A549 (cell line): Measurements from ENCODE around the gene FAM171A1. TPM values are rescaled to one million over a fixed set of nuclear protein-coding genes. Genes with fewer than 3 reads are reported as not detected.

Experiments
- ATAC-seq, 2 experiments: fragments of 200-7000 bp in 1 of 2; fragments of >200 bp in 1 of 2; cut with Nextera tagmentation in 1 of 2; cut with Tn5 transposase in 1 of 2; 3 replicates each; pipeline versions ENCODE4 v1.8.0 to v1.9.1; 2018 to 2020; ENCODE audit warnings: mild to moderate bottlenecking in 1 of 2, moderate library complexity in 1 of 2
- CTCF ChIA-PET: fragments of 300-600 bp; sonication (Branson Sonifier 250); formaldehyde crosslinking; extraction: SDS; loops from one replicate; lab custom pipeline; 2021; ENCODE audit warnings: antibody characterized with exemption, inconsistent platforms; lab: Yijun Ruan, JAX
- POLR2A ChIA-PET: fragments of 350-600 bp; formaldehyde crosslinking; extraction: SDS; loops from one replicate; lab custom pipeline; 2021; ENCODE audit warnings: antibody characterized with exemption, inconsistent platforms; lab: Yijun Ruan, JAX
- DNase-seq, 2 experiments: peaks; one replicate each; pipeline versions ENCODE4 v3.0.0 to v3.0.0-alpha.2; 2011 to 2016; ENCODE audit warnings: low read depth in 1 of 2, low spot score in 1 of 2
- FAIRE-seq: peaks from 2 replicates; lab custom pipeline; 2011; peaks lifted over from hg19 to GRCh38; lab: Jason Lieb, UNC
- H3K27ac ChIP-seq, 2 experiments: fragments of >200 bp; sonication (Bioruptor Twin); formaldehyde crosslinking; 3 replicates each; pipeline ENCODE4 v1.5.1; 2016 to 2017
- H3K4me1 ChIP-seq: fragments of >200 bp; sonication (Bioruptor Twin); formaldehyde crosslinking; 3 replicates; pipeline ENCODE4 v1.6.1; 2016
- H3K4me2 ChIP-seq: fragments of >200 bp; sonication (Bioruptor Twin); formaldehyde crosslinking; 3 replicates; pipeline ENCODE4 v1.6.1; 2016
- H3K4me3 ChIP-seq: fragments of >200 bp; sonication (Bioruptor Twin); formaldehyde crosslinking; 3 replicates; pipeline ENCODE4 v1.5.1; 2016
- H3K9me3 ChIP-seq: fragments of >200 bp; sonication (Bioruptor Twin); formaldehyde crosslinking; 3 replicates; pipeline ENCODE4 v1.6.1; 2016
- HDAC2 ChIP-seq: fragments of 200-600 bp; sonication (generic); IDR thresholded peaks from 2 replicates; pipeline ENCODE4 v1.6.1; 2016
- HOXB13 ChIP-seq: fragments of 250-450 bp; sonication (Bioruptor Pico); IDR thresholded peaks from 2 replicates; pipeline ENCODE4 v1.5.0; 2020; ENCODE audit warnings: low read depth, mild to moderate bottlenecking, moderate library complexity
- JUNB ChIP-seq: fragments of >200 bp; sonication (Bioruptor Twin); formaldehyde crosslinking; IDR thresholded peaks from 2 replicates; pipeline ENCODE4 v1.6.1; 2016
- MAZ ChIP-seq: fragments of 150-350 bp; IDR thresholded peaks from 2 replicates; pipeline ENCODE4 v1.6.1; 2014; ENCODE audit warnings: antibody characterized with exemption, low read depth, low read length, borderline replicate concordance
- PHF8 ChIP-seq: fragments of 200-600 bp; sonication (generic); IDR thresholded peaks from 2 replicates; pipeline ENCODE4 v1.6.1; 2016; ENCODE audit warnings: low read depth, mild to moderate bottlenecking, antibody characterized with exemption, moderate library complexity, borderline replicate concordance
- POLR2A ChIP-seq: IDR thresholded peaks from 2 replicates; pipeline ENCODE4 v1.6.1; 2012; ENCODE audit warnings: mild to moderate bottlenecking, low read length
- RAD21 ChIP-seq, 2 experiments: fragments of >200 bp in 1 of 2; sonication (Bioruptor Twin) in 1 of 2; formaldehyde crosslinking in 1 of 2; IDR thresholded peaks in 1 of 2; conservative IDR thresholded peaks in 1 of 2; 2 replicates in 1 of 2; 3 replicates in 1 of 2; pipeline ENCODE4 v1.6.1; 2012 to 2018; ENCODE audit warnings: inconsistent platforms in 1 of 2
- SMC3 ChIP-seq: fragments of >200 bp; sonication (Bioruptor Twin); formaldehyde crosslinking; IDR thresholded peaks from 3 replicates; pipeline ENCODE4 v1.6.1; 2018; ENCODE audit warnings: inconsistent platforms
- SREBF2 ChIP-seq: fragments of 450-650 bp; IDR thresholded peaks from 2 replicates; pipeline ENCODE4 v1.6.1; 2014; ENCODE audit warnings: mild to moderate bottlenecking, moderate library complexity
- TFCP2L1 ChIP-seq: fragments of 250-450 bp; sonication (Bioruptor Pico); IDR thresholded peaks from 2 replicates; pipeline ENCODE4 v1.5.0; 2021; ENCODE audit warnings: mild to moderate bottlenecking
- TP53 ChIP-seq: fragments of 250-450 bp; sonication (Bioruptor Pico); IDR thresholded peaks from 2 replicates; pipeline ENCODE4 v1.5.0; 2021; ENCODE audit warnings: mild to moderate bottlenecking, moderate library complexity
- ZC3H11A ChIP-seq: fragments of 450-650 bp; IDR thresholded peaks from 2 replicates; pipeline ENCODE4 v1.6.1; 2014; ENCODE audit warnings: antibody characterized with exemption, mild to moderate bottlenecking
- WGBS: methylation state at CpG from one replicate; pipeline ENCODE4 v1.1.6; 2017; ENCODE audit errors: missing lambda C conversion rate; 5-methylcytosine and 5-hydroxymethylcytosine counted together
- polyA plus RNA-seq, 4 experiments: library from polyadenylated mRNA; depleted of rRNA in 3 of 4; stranded (reverse); fragments of >200 nt; fragmentation: RNase III in 1 of 4; extraction: RNeasy Plus Mini Kit Qiagen cat#74134 plus additional on column Dnase treatment in 1 of 4; gene quantifications; 2 replicates in 3 of 4; 3 replicates in 1 of 4; pipeline ENCODE4 v1.2.3, GENCODE V29; 2011 to 2017
- TF ChIP-seq, protein P1 (sequence below): fragments of >200 bp; sonication (Bioruptor Twin); formaldehyde crosslinking; IDR thresholded peaks from 3 replicates; pipeline ENCODE4 v1.5.1; 2016
- TF ChIP-seq, protein P2 (sequence below): fragments of 200-600 bp; sonication (generic); IDR thresholded peaks from 2 replicates; pipeline ENCODE4 v1.6.1; 2016; ENCODE audit warnings: antibody characterized with exemption, mild to moderate bottlenecking, moderate library complexity
- TF ChIP-seq, protein P3 (sequence below): fragments of >200 bp; sonication (Bioruptor Twin); formaldehyde crosslinking; IDR thresholded peaks from 3 replicates; pipeline ENCODE4 v1.6.1; 2016
- TF ChIP-seq, protein P4 (sequence below): fragments of 450-650 bp; IDR thresholded peaks from 2 replicates; pipeline ENCODE4 v1.6.1; 2014; ENCODE audit warnings: antibody characterized with exemption
- TF ChIP-seq, protein P5 (sequence below): IDR thresholded peaks from 2 replicates; pipeline ENCODE4 v1.6.1; 2012; ENCODE audit warnings: low read depth, borderline replicate concordance
- TF ChIP-seq, protein P6 (sequence below): fragments of 150-350 bp; IDR thresholded peaks from 2 replicates; pipeline ENCODE4 v1.6.1; 2014; ENCODE audit warnings: low read depth, mild to moderate bottlenecking, low read length

Gene FAM171A1
- polyA plus RNA-seq, 2 of the 4 experiments (the other 2 are of a cell fraction), result 13.8 to 15.2 TPM

DNA sequence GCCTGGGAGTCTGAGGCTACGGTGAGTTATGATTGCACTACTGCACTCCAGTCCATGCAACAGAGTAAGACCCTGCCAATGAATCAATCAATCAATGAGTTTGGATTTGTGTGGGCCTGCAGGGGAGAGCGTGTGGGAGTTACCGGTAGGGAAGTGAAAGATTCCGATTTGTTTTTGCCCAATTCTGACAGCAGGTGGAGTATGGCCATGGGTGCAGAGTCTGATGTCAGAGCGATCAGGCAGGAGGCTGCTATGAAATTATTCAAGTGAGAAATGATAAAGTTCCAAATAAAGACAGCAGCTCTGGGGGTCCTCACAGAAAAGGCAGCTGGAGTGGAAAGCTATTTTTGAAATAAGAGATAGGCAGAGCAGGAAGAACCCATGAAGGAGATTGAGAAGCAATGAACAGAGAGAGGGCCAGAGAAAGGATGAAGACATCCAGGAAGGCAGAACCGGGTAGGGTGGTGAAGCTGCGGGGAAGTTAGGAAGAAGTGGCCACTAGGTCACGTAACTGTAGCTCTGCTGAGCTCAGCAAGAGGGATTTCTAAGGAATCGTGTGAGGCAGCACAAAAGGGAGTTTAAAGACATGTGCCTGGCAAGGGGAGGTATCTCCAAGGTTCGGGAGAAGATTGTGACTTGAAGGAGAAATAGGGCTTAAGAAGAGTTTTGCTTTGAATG is 108.9 kb downstream of the FAM171A1 start:
- no peak for FAIRE-seq
- peak; percentile 73 to 81; a peak in 5 of 6 replicates for ATAC-seq
- 77% methylated on average over 10 of the region's 10 CpGs for WGBS
- peak; percentile 21 to 24 for DNase-seq
- TF ChIP-seq PHF8, result no peak
- TF ChIP-seq, protein P1, sequence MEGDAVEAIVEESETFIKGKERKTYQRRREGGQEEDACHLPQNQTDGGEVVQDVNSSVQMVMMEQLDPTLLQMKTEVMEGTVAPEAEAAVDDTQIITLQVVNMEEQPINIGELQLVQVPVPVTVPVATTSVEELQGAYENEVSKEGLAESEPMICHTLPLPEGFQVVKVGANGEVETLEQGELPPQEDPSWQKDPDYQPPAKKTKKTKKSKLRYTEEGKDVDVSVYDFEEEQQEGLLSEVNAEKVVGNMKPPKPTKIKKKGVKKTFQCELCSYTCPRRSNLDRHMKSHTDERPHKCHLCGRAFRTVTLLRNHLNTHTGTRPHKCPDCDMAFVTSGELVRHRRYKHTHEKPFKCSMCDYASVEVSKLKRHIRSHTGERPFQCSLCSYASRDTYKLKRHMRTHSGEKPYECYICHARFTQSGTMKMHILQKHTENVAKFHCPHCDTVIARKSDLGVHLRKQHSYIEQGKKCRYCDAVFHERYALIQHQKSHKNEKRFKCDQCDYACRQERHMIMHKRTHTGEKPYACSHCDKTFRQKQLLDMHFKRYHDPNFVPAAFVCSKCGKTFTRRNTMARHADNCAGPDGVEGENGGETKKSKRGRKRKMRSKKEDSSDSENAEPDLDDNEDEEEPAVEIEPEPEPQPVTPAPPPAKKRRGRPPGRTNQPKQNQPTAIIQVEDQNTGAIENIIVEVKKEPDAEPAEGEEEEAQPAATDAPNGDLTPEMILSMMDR, result peak; percentile 18; the same call in 1 of the 3 replicates
- 0 out of 3 replicates have a peak, but pooled peaks have one; percentile 26 for TF ChIP-seq SMC3
- no peak for TF ChIP-seq MAZ
- no peak for TF ChIP-seq ZC3H11A
- peak; percentile 18 to 24; a peak in 1 of 5 replicates for TF ChIP-seq RAD21 (conservative IDR thresholded peaks at IDR 0.05 in 1 of 2, IDR thresholded peaks at IDR 0.05 in 1 of 2)
- TF ChIP-seq, protein P2, sequence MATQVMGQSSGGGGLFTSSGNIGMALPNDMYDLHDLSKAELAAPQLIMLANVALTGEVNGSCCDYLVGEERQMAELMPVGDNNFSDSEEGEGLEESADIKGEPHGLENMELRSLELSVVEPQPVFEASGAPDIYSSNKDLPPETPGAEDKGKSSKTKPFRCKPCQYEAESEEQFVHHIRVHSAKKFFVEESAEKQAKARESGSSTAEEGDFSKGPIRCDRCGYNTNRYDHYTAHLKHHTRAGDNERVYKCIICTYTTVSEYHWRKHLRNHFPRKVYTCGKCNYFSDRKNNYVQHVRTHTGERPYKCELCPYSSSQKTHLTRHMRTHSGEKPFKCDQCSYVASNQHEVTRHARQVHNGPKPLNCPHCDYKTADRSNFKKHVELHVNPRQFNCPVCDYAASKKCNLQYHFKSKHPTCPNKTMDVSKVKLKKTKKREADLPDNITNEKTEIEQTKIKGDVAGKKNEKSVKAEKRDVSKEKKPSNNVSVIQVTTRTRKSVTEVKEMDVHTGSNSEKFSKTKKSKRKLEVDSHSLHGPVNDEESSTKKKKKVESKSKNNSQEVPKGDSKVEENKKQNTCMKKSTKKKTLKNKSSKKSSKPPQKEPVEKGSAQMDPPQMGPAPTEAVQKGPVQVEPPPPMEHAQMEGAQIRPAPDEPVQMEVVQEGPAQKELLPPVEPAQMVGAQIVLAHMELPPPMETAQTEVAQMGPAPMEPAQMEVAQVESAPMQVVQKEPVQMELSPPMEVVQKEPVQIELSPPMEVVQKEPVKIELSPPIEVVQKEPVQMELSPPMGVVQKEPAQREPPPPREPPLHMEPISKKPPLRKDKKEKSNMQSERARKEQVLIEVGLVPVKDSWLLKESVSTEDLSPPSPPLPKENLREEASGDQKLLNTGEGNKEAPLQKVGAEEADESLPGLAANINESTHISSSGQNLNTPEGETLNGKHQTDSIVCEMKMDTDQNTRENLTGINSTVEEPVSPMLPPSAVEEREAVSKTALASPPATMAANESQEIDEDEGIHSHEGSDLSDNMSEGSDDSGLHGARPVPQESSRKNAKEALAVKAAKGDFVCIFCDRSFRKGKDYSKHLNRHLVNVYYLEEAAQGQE, result no peak
- Histone ChIP-seq H3K4me3 (no peak overlapping the region), H3K4me2 (no peak overlapping the region), H3K27ac (no peak overlapping the region), H3K9me3 (no peaks in the 10 kb centered on the region), H3K4me1 (no peaks in the 10 kb centered on the region)
- ChIA-PET CTCF (interaction anchor here (1.1 to 1.6 kb wide), 3 partner anchors 11 to 103 kb away, joined by 4 to 5 read pairs (median 4); no protein-coding TSS in a partner anchor), POLR2A (no interaction called here)

DNA sequence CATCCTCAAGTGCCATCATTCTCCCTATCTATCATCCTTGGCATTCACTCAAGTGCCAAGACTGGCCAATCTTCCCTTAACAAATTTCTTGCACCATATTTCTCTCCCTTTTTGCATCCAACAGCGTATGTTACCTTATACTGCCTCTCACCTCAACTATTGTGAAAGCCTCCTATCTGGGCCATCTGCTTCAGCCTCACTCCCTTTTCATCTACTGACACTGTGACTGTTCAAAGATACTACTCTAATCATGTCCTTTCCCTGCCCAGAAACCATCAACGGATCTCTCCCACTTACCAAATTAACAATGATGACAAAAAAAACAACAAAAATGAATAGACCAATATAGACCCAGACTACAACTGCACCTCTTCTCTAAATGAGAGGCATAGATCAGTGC is 112.0 kb downstream of the FAM171A1 start:
- CTCF ChIA-PET, result no interaction called here
- DNase-seq (no peak), FAIRE-seq (no peak), ATAC-seq (no peak)
- no peaks in the 10 kb centered on the region for H3K4me1 ChIP-seq
- TF ChIP-seq POLR2A (no peak), HDAC2 (no peak), TFCP2L1 (CRISPR knock-in tag) (no peak), SREBF2 (no peak), RAD21 (conservative IDR thresholded peaks at IDR 0.05 in 1 of 2, IDR thresholded peaks at IDR 0.05 in 1 of 2) (no peak), ZC3H11A (no peak), MAZ (no peak), JUNB (no peak), TP53 (CRISPR knock-in tag) (no peak), HOXB13 (no peak)
- TF ChIP-seq, protein P3, sequence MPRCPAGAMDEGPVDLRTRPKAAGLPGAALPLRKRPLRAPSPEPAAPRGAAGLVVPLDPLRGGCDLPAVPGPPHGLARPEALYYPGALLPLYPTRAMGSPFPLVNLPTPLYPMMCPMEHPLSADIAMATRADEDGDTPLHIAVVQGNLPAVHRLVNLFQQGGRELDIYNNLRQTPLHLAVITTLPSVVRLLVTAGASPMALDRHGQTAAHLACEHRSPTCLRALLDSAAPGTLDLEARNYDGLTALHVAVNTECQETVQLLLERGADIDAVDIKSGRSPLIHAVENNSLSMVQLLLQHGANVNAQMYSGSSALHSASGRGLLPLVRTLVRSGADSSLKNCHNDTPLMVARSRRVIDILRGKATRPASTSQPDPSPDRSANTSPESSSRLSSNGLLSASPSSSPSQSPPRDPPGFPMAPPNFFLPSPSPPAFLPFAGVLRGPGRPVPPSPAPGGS, result no peak
- TF ChIP-seq, protein P4, sequence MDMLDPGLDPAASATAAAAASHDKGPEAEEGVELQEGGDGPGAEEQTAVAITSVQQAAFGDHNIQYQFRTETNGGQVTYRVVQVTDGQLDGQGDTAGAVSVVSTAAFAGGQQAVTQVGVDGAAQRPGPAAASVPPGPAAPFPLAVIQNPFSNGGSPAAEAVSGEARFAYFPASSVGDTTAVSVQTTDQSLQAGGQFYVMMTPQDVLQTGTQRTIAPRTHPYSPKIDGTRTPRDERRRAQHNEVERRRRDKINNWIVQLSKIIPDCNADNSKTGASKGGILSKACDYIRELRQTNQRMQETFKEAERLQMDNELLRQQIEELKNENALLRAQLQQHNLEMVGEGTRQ, result no peak
- TF ChIP-seq, protein P5, sequence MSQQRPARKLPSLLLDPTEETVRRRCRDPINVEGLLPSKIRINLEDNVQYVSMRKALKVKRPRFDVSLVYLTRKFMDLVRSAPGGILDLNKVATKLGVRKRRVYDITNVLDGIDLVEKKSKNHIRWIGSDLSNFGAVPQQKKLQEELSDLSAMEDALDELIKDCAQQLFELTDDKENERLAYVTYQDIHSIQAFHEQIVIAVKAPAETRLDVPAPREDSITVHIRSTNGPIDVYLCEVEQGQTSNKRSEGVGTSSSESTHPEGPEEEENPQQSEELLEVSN, result no peak
- TF ChIP-seq, protein P6, sequence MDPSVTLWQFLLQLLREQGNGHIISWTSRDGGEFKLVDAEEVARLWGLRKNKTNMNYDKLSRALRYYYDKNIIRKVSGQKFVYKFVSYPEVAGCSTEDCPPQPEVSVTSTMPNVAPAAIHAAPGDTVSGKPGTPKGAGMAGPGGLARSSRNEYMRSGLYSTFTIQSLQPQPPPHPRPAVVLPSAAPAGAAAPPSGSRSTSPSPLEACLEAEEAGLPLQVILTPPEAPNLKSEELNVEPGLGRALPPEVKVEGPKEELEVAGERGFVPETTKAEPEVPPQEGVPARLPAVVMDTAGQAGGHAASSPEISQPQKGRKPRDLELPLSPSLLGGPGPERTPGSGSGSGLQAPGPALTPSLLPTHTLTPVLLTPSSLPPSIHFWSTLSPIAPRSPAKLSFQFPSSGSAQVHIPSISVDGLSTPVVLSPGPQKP, result no peak
- no peak overlapping the region for H3K27ac ChIP-seq
- H3K4me3 ChIP-seq, result no peak overlapping the region
- POLR2A ChIA-PET, result no interaction called here
- WGBS, result 84% methylated on average over 2 of the region's 2 CpGs
- H3K9me3 ChIP-seq, result no peaks in the 10 kb centered on the region
- H3K4me2 ChIP-seq, result no peak overlapping the region
